HCT116 (cell line): ENCODE measurements around the gene HLA-E. TPM values are rescaled to one million over a fixed set of nuclear protein-coding genes. Genes with fewer than 3 reads are reported as not detected.
"Not testable (repeated sequence)": the region's sequence is repeated elsewhere in the genome, so short reads cannot be mapped to it uniquely, and the experiment has no call there.

Source experiments
- ATAC-seq: fragments of 200-7000 bp; cut with Tn5 transposase; 2 replicates; pipeline ENCODE4 v1.9.1; 2020; ENCODE audit warnings: mild to moderate bottlenecking, moderate library complexity
- BruUV-seq: library from RNA; stranded (reverse); fragments of 400-500 nt; replicated peaks from 2 replicates; lab custom pipeline; 2021; lab: Mats Ljungman, UMichigan
- CTCF ChIA-PET: fragments of 300-600 bp; sonication (Branson Sonifier 250); formaldehyde crosslinking; loops from one replicate; lab custom pipeline; 2021; ENCODE audit warnings: antibody characterized with exemption; lab: Charles Lee
- POLR2A ChIA-PET: fragments of 300-600, 350-600 bp; sonication (Branson Sonifier 250); formaldehyde crosslinking; loops from one replicate; lab custom pipeline; 2021; ENCODE audit warnings: antibody characterized with exemption; lab: Charles Lee
- RAD21 ChIA-PET, 2 experiments: fragments of 300-600 bp; sonication (Branson Sonifier 250); formaldehyde crosslinking; loops; one replicate each; lab custom pipeline; 2023; ENCODE audit warnings: low total read pairs in 2 of 2; ENCODE audit not compliant: uncharacterized antibody in 2 of 2, unreplicated experiment in 2 of 2, low non-redundant PET in 1 of 2; lab: Charles Lee
- DNase-seq: peaks from one replicate; pipeline ENCODE4 v3.0.0-alpha.2; 2010; ENCODE audit warnings: low read depth, low spot score
- H2AFZ ChIP-seq: fragments of 200-600 bp; shearing (Covaris generic), sonication (generic); 2 replicates; pipeline ENCODE4 v1.6.1; 2017; ENCODE audit warnings: low read depth, mixed run types, mixed read lengths, antibody characterized with exemption, low read length; ENCODE audit not compliant: poor library complexity, severe bottlenecking
- H3K27ac ChIP-seq: 2 replicates; pipeline ENCODE4 v1.5.1; 2012; ENCODE audit warnings: low read depth, low read length
- H3K27me3 ChIP-seq: fragments of 200-600 bp; sonication (generic); 2 replicates; pipeline ENCODE4 v1.6.1; 2016; ENCODE audit warnings: mixed run types, low read length, mixed read lengths; ENCODE audit not compliant: insufficient read depth
- H3K36me3 ChIP-seq, 2 experiments: fragments of 200-500 bp in 1 of 2; fragments of 200-600 bp in 1 of 2; sonication (Bioruptor generic) in 1 of 2; sonication (generic) in 1 of 2; 2 replicates each; pipeline versions ENCODE4 v1.5.1 to v1.6.1; 2014 to 2016; ENCODE audit warnings: low read length in 2 of 2, inconsistent platforms in 1 of 2, mixed read lengths in 1 of 2, mixed run types in 1 of 2; ENCODE audit not compliant: insufficient read depth in 2 of 2, control insufficient read depth in 1 of 2
- H3K4me1 ChIP-seq, 2 experiments: fragments of 200-600 bp in 1 of 2; sonication (generic) in 1 of 2; 2 replicates each; pipeline versions ENCODE4 v1.5.1 to v1.6.1; 2012 to 2017; ENCODE audit warnings: low read length in 2 of 2, inconsistent platforms in 1 of 2, mild to moderate bottlenecking in 1 of 2, mixed read lengths in 1 of 2, mixed run types in 1 of 2, moderate library complexity in 1 of 2; ENCODE audit not compliant: insufficient read depth in 2 of 2, control insufficient read depth in 1 of 2
- H3K4me2 ChIP-seq: fragments of 200-600 bp; sonication (generic); 2 replicates; pipeline ENCODE4 v1.6.1; 2017; ENCODE audit warnings: mixed run types, low read length, mixed read lengths
- H3K4me3 ChIP-seq, 2 experiments: fragments of 200-600 bp in 1 of 2; sonication (generic) in 1 of 2; replicated peaks in 1 of 2; 2 replicates each; pipeline ENCODE4 v1.5.1; 2011 to 2016; ENCODE audit warnings: low read length in 2 of 2, control low read depth in 1 of 2, low read depth in 1 of 2, mild to moderate bottlenecking in 1 of 2, mixed read lengths in 1 of 2, mixed run types in 1 of 2
- H3K79me2 ChIP-seq: fragments of 200-600 bp; sonication (generic); 2 replicates; pipeline ENCODE4 v1.6.1; 2017; ENCODE audit warnings: mild to moderate bottlenecking, mixed run types, low read length, moderate library complexity, mixed read lengths; ENCODE audit not compliant: insufficient read depth
- H3K9ac ChIP-seq: fragments of 200-600 bp; sonication (generic); 2 replicates; pipeline ENCODE4 v1.6.1; 2016; ENCODE audit warnings: low read length, mixed read lengths
- H3K9me2 ChIP-seq: fragments of 200-600 bp; sonication (generic), shearing (Covaris generic); 2 replicates; pipeline ENCODE4 v1.6.1; 2017; ENCODE audit warnings: mixed run types, mild to moderate bottlenecking, moderate library complexity; ENCODE audit not compliant: insufficient read depth
- H3K9me3 ChIP-seq, 2 experiments: fragments of 200-500 bp in 1 of 2; fragments of 200-600 bp in 1 of 2; sonication (Bioruptor generic) in 1 of 2; sonication (generic) in 1 of 2; 2 replicates each; pipeline ENCODE4 v1.6.1; 2014 to 2017; ENCODE audit warnings: low read length in 2 of 2, mixed read lengths in 2 of 2, inconsistent platforms in 1 of 2, low read depth in 1 of 2, mild to moderate bottlenecking in 1 of 2, mixed run types in 1 of 2, moderate library complexity in 1 of 2; ENCODE audit not compliant: control insufficient read depth in 1 of 2, insufficient read depth in 1 of 2
- H4K20me1 ChIP-seq: fragments of 200-600 bp; sonication (generic), shearing (Covaris generic); 2 replicates; pipeline ENCODE4 v1.6.1; 2017; ENCODE audit warnings: mixed run types, mild to moderate bottlenecking, moderate library complexity; ENCODE audit not compliant: insufficient read depth
- ATF3 ChIP-seq: IDR thresholded peaks from 2 replicates; pipeline ENCODE4 v1.6.1; 2012
- ELF1 ChIP-seq: IDR thresholded peaks from 2 replicates; pipeline ENCODE4 v1.6.1; 2012; ENCODE audit warnings: low read depth, borderline replicate concordance
- FOSL1 ChIP-seq: IDR thresholded peaks from 2 replicates; pipeline ENCODE4 v1.6.1; 2012; ENCODE audit warnings: low read depth
- MAX ChIP-seq: IDR thresholded peaks from 2 replicates; pipeline ENCODE4 v1.6.1; 2012
- POLR2A ChIP-seq: IDR thresholded peaks from 2 replicates; pipeline ENCODE4 v1.7.0; 2011; ENCODE audit warnings: borderline replicate concordance; ENCODE audit not compliant: insufficient read depth, insufficient read length; ENCODE audit errors: extremely low read depth
- SIN3A ChIP-seq: IDR thresholded peaks from 2 replicates; pipeline ENCODE4 v1.6.1; 2012; ENCODE audit warnings: low read depth
- SP1 ChIP-seq: IDR thresholded peaks from 2 replicates; pipeline ENCODE4 v1.6.1; 2012; ENCODE audit warnings: low read depth
- SRF ChIP-seq: IDR thresholded peaks from 2 replicates; pipeline ENCODE4 v1.6.1; 2012; ENCODE audit warnings: low read depth
- ZBTB33 ChIP-seq: IDR thresholded peaks from 2 replicates; pipeline ENCODE4 v1.6.1; 2011; ENCODE audit warnings: mild to moderate bottlenecking, low read length, moderate library complexity; ENCODE audit not compliant: insufficient replicate concordance; ENCODE audit errors: extremely low read depth
- intact Hi-C: fragments of 100-400 bp; cut with micrococcal nuclease; formaldehyde crosslinking; loops from 2 replicates; pipeline ENCODE4 v1.10.0; 2022
- total RNA-seq: library from RNA; stranded (reverse); gene quantifications from one replicate; pipeline ENCODE4 v1.2.1, GENCODE V29; 2021; ENCODE audit not compliant: unreplicated experiment
- TF ChIP-seq, protein P1 (sequence below), 3 experiments: fragments of 200-600 bp in 1 of 3; sonication (generic) in 1 of 3; IDR thresholded peaks in 2 of 3; conservative IDR thresholded peaks in 1 of 3; 2 replicates each; pipeline ENCODE4 v1.5.1; 2012 to 2017; ENCODE audit warnings: low read depth in 2 of 3, low read length in 2 of 3, antibody characterized with exemption in 1 of 3, borderline replicate concordance in 1 of 3, control low read depth in 1 of 3, mild to moderate bottlenecking in 1 of 3, mixed read lengths in 1 of 3, mixed run types in 1 of 3, moderate library complexity in 1 of 3; ENCODE audit not compliant: insufficient read depth in 1 of 3

Gene HLA-E
- total RNA-seq, 1 experiment from 2014 or later = 108 TPM

GRCh38 chr6:30470968-30471367, 18.3 kb upstream of the HLA-E start:
- Histone ChIP-seq H3K9me2 (no peaks in the 10 kb centered on the region), H3K36me3 (no peaks in the 10 kb centered on the region), H3K27me3 (no peaks in the 10 kb centered on the region), H3K79me2 (no peaks in the 10 kb centered on the region), H3K9me3 (no peaks in the 10 kb centered on the region), H3K9ac (no peak overlapping the region)
- RAD21 ChIA-PET = no interaction called here
- ATAC-seq = no peak
- intact Hi-C loops = no loop called here
- TF ChIP-seq ATF3 = no peak
- TF ChIP-seq SP1 = no peak
- TF ChIP-seq SRF = no peak
- TF ChIP-seq ZBTB33 = no peak
- no peak for TF ChIP-seq SIN3A
- no peak for TF ChIP-seq POLR2A
- TF ChIP-seq ELF1 = no peak
- TF ChIP-seq, protein P1, sequence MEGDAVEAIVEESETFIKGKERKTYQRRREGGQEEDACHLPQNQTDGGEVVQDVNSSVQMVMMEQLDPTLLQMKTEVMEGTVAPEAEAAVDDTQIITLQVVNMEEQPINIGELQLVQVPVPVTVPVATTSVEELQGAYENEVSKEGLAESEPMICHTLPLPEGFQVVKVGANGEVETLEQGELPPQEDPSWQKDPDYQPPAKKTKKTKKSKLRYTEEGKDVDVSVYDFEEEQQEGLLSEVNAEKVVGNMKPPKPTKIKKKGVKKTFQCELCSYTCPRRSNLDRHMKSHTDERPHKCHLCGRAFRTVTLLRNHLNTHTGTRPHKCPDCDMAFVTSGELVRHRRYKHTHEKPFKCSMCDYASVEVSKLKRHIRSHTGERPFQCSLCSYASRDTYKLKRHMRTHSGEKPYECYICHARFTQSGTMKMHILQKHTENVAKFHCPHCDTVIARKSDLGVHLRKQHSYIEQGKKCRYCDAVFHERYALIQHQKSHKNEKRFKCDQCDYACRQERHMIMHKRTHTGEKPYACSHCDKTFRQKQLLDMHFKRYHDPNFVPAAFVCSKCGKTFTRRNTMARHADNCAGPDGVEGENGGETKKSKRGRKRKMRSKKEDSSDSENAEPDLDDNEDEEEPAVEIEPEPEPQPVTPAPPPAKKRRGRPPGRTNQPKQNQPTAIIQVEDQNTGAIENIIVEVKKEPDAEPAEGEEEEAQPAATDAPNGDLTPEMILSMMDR (IDR thresholded peaks at IDR 0.05 in 2 of 3, conservative IDR thresholded peaks at IDR 0.05 in 1 of 3; ENCODE audit: borderline replicate concordance in 1 of 3, insufficient read depth in 1 of 3, low read depth in 2 of 3, low read length in 2 of 3) = no peak
- TF ChIP-seq FOSL1 = no peak
- no peak for TF ChIP-seq MAX
- TF ChIP-seq, all 23 proteins: peak for 0
- H3K4me1 ChIP-seq = no peaks in the 10 kb centered on the region
- CTCF ChIA-PET = no interaction called here
- no peak overlapping the region for H3K4me3 ChIP-seq
- POLR2A ChIA-PET = no interaction called here
- no peak overlapping the region for H2AFZ ChIP-seq
- BruUV-seq = no TSS peak
- no peak for DNase-seq
- H3K27ac ChIP-seq = no peak overlapping the region
- no peak overlapping the region for H3K4me2 ChIP-seq
- H4K20me1 ChIP-seq = no peaks in the 10 kb centered on the region

DNA sequence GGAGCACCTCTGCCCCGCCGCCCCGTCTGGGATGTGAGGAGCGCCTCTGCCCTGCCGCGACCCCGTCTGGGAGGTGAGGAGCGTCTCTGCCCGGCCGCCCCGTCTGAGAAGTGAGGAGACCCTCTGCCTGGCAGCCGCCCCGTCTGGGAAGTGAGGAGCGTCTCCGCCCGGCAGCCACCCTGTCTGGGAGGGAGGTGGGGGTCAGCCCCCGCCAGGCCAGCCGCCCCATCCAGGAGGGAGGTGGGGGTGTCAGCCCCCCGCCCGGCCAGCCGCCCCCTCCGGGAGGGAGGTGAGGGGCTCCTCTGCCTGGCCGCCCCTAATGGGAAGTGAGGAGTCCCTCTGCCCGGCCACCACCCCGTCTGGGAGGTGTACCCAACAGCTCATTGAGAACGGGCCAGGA, 14.2 kb upstream of the HLA-E start:
- H3K4me2 ChIP-seq = not testable (repeated sequence)

More for the DNA sequence above, 14.2 kb upstream of the HLA-E start:
- RAD21 ChIA-PET, POLR2A ChIA-PET, H3K27me3 ChIP-seq, ATAC-seq, H3K79me2 ChIP-seq, DNase-seq, H3K27ac ChIP-seq, H3K9ac ChIP-seq, H3K36me3 ChIP-seq, CTCF ChIA-PET, H3K9me3 ChIP-seq, BruUV-seq, H3K4me3 ChIP-seq, H2AFZ ChIP-seq, H4K20me1 ChIP-seq, intact Hi-C loops, H3K9me2 ChIP-seq, H3K4me1 ChIP-seq: not testable (repeated sequence)
